ENCODE measurements around the gene RMC1.

DNA sequence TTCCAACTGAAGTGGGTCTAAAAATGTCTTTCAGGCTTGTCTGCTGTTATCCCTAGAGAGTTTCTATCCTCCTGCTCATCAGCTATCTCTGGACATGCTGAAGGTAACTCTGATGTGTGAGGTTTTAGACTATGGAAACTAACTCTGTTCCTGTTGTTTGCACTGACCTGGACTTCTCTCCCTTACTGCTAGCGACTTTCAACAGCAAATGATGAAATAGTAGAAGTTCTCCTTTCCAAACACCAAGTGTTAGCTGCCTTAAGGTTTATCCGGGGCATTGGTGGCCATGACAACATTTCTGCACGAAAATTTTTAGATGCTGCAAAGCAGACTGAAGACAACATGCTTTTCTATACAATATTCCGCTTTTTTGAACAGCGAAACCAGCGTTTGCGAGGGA is 26.9 kb downstream of the RMC1 start:
- TF ChIP-seq, protein P1, sequence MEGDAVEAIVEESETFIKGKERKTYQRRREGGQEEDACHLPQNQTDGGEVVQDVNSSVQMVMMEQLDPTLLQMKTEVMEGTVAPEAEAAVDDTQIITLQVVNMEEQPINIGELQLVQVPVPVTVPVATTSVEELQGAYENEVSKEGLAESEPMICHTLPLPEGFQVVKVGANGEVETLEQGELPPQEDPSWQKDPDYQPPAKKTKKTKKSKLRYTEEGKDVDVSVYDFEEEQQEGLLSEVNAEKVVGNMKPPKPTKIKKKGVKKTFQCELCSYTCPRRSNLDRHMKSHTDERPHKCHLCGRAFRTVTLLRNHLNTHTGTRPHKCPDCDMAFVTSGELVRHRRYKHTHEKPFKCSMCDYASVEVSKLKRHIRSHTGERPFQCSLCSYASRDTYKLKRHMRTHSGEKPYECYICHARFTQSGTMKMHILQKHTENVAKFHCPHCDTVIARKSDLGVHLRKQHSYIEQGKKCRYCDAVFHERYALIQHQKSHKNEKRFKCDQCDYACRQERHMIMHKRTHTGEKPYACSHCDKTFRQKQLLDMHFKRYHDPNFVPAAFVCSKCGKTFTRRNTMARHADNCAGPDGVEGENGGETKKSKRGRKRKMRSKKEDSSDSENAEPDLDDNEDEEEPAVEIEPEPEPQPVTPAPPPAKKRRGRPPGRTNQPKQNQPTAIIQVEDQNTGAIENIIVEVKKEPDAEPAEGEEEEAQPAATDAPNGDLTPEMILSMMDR (IDR thresholded peaks at IDR 0.05): no peak
- TF ChIP-seq POLR2A (IDR thresholded peaks at IDR 0.05): no peak

All from heart left ventricle (tissue), 13 donors.